ENCODE measurements around the gene SPSB1. TPM values are rescaled to one million over a fixed set of nuclear protein-coding genes. Genes with fewer than 3 reads are reported as not detected.

Gene SPSB1
- total and polyA plus RNA-seq, 2 experiments from 2014 or later, result 13.5 to 22.7 TPM

DNA sequence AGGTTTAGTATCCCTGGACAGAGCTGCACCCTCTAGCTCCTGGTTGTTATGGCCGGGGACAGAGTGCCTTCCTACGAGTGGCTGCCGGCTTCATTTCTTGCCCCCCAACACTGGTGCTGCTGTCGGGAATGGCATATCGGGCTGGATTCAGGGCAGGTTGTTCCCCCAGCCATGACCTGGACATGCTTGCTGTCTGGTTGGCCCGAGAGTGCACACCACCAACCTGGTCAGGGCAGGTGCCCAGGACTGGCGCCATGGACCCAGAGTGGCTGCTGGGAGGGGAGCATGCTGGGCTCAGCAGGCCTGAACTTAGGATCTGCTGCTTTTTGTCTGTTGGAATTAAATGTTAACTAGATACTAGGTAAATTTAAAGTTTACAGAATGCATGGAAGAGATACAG lies 36.4 kb upstream of the SPSB1 start:
- no peak for DNase-seq
- Histone ChIP-seq H3K4me1 (ENCODE audit: insufficient read depth) (no peaks in the 10 kb centered on the region), H3K4me3 (no peak overlapping the region), H3K36me3 (ENCODE audit: low read depth) (no peaks in the 10 kb centered on the region), H2AFZ (no peak overlapping the region), H3K9me2 (ENCODE audit: insufficient read depth) (no peaks in the 10 kb centered on the region), H3K9me3 (ENCODE audit: low read depth) (no peaks in the 10 kb centered on the region), H3K27me3 (replicated peaks; ENCODE audit: insufficient read depth) (no peaks in the 10 kb centered on the region), H3K4me2 (ENCODE audit: unreplicated experiment) (no peak overlapping the region), H3K9ac (no peak overlapping the region), H3K79me2 (ENCODE audit: insufficient read depth) (peaks cover 40% of the 10 kb centered on the region), H3K27ac (no peak overlapping the region), H4K20me1 (ENCODE audit: insufficient read depth) (peaks cover 6% of the 10 kb centered on the region; the same call in 1 of the 2 replicates), H3F3A (ENCODE audit: insufficient read depth) (peaks cover 15% of the 10 kb centered on the region; the same call in 1 of the 2 replicates)
- TF ChIP-seq EZH2phosphoT487 (IDR thresholded peaks at IDR 0.05; ENCODE audit: insufficient read depth, low read depth) (no peak), EZH2 (IDR thresholded peaks at IDR 0.05; ENCODE audit: insufficient read depth, poor library complexity, severe bottlenecking) (no peak)
- in situ Hi-C loops (cut with MboI), result no loop called here
- WGBS, 2 experiments (ENCODE audit: low coverage in 1 of 2, low lambda C conversion rate in 2 of 2, missing lambda C conversion rate in 2 of 2), result 94 to 95% methylated on average over 7 of the region's 7 CpGs

DNA sequence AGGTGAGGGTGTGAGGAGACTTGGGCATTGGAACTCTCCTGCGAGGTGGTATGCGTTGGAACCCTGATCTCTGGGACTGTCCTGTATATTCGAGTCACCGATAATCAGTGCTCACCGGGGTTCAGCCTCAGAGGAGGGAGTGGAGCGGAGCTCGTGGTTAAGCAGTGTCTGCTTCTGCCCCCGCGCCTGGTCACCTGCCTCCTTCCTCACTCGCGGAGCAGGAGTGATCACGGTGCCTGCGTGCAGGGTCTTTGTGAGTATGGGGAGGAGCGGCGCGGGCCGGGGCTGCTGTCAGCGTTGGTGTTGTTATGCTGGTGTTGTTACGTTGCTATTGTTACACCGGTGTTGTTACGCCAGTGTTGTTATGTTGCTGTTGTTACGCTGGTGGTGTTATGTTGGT lies 34.8 kb upstream of the SPSB1 start:
- peaks cover 15% of the 10 kb centered on the region; the same call in 1 of the 2 replicates for H3F3A ChIP-seq (ENCODE audit: insufficient read depth)
- H3K27ac ChIP-seq, result no peak overlapping the region
- H3K9ac ChIP-seq, result no peak overlapping the region
- H3K27me3 ChIP-seq (replicated peaks; ENCODE audit: insufficient read depth), result no peaks in the 10 kb centered on the region
- H2AFZ ChIP-seq, result no peak overlapping the region
- H3K4me3 ChIP-seq, result no peak overlapping the region
- H4K20me1 ChIP-seq (ENCODE audit: insufficient read depth), result peaks cover 6% of the 10 kb centered on the region; the same call in 1 of the 2 replicates
- no peaks in the 10 kb centered on the region for H3K9me3 ChIP-seq (ENCODE audit: low read depth)
- WGBS, 2 experiments (ENCODE audit: low coverage in 1 of 2, low lambda C conversion rate in 2 of 2, missing lambda C conversion rate in 2 of 2), result 96 to 97% methylated on average over 22 of the region's 22 CpGs
- DNase-seq, result no peak
- TF ChIP-seq EZH2phosphoT487 (IDR thresholded peaks at IDR 0.05; ENCODE audit: insufficient read depth, low read depth) (no peak), EZH2 (IDR thresholded peaks at IDR 0.05; ENCODE audit: insufficient read depth, poor library complexity, severe bottlenecking) (no peak)
- no peak overlapping the region for H3K4me2 ChIP-seq (ENCODE audit: unreplicated experiment)
- H3K36me3 ChIP-seq (ENCODE audit: low read depth), result no peaks in the 10 kb centered on the region
- H3K79me2 ChIP-seq (ENCODE audit: insufficient read depth), result peaks cover 40% of the 10 kb centered on the region
- H3K4me1 ChIP-seq (ENCODE audit: insufficient read depth), result no peaks in the 10 kb centered on the region
- in situ Hi-C loops (cut with MboI), result no loop called here
- H3K9me2 ChIP-seq (ENCODE audit: insufficient read depth), result no peaks in the 10 kb centered on the region

DNA sequence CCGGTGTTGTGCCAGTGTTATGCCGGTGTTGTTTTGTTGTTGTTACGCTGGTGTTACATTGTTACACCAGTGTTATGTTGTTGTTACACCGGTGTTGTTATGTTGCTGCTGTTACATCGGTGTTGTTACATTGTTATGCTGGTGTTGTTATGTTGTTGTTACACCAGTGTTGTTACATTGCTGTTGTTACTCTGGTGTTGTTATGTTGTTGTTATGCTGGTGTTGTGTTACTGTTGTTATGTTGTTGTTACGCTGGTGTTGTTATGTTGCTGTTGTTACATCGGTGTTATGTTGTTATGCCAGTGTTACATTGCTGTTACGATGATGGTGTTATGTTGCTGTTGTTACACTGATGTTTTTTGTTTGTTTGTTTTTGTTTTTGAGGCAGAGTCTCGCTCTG lies 34.1 kb upstream of the SPSB1 start:
- Histone ChIP-seq H3K9ac (no peak overlapping the region), H2AFZ (no peak overlapping the region), H3K4me3 (no peak overlapping the region), H3K36me3 (ENCODE audit: low read depth) (no peaks in the 10 kb centered on the region), H3K27me3 (replicated peaks; ENCODE audit: insufficient read depth) (no peaks in the 10 kb centered on the region), H3K4me1 (ENCODE audit: insufficient read depth) (no peaks in the 10 kb centered on the region), H4K20me1 (ENCODE audit: insufficient read depth) (peaks cover 6% of the 10 kb centered on the region; the same call in 1 of the 2 replicates), H3K79me2 (ENCODE audit: insufficient read depth) (peaks cover 40% of the 10 kb centered on the region), H3K9me3 (ENCODE audit: low read depth) (no peaks in the 10 kb centered on the region), H3K9me2 (ENCODE audit: insufficient read depth) (no peaks in the 10 kb centered on the region), H3K27ac (no peak overlapping the region), H3K4me2 (ENCODE audit: unreplicated experiment) (no peak overlapping the region), H3F3A (ENCODE audit: insufficient read depth) (peaks cover 15% of the 10 kb centered on the region; the same call in 1 of the 2 replicates)
- TF ChIP-seq EZH2 (IDR thresholded peaks at IDR 0.05; ENCODE audit: insufficient read depth, poor library complexity, severe bottlenecking) (no peak), EZH2phosphoT487 (IDR thresholded peaks at IDR 0.05; ENCODE audit: insufficient read depth, low read depth) (no peak)
- in situ Hi-C loops (cut with MboI), result no loop called here
- DNase-seq, result no peak
- WGBS, 2 experiments (ENCODE audit: low coverage in 1 of 2, low lambda C conversion rate in 2 of 2, missing lambda C conversion rate in 2 of 2), result 94 to 98% methylated on average over 9 of the region's 9 CpGs

DNA sequence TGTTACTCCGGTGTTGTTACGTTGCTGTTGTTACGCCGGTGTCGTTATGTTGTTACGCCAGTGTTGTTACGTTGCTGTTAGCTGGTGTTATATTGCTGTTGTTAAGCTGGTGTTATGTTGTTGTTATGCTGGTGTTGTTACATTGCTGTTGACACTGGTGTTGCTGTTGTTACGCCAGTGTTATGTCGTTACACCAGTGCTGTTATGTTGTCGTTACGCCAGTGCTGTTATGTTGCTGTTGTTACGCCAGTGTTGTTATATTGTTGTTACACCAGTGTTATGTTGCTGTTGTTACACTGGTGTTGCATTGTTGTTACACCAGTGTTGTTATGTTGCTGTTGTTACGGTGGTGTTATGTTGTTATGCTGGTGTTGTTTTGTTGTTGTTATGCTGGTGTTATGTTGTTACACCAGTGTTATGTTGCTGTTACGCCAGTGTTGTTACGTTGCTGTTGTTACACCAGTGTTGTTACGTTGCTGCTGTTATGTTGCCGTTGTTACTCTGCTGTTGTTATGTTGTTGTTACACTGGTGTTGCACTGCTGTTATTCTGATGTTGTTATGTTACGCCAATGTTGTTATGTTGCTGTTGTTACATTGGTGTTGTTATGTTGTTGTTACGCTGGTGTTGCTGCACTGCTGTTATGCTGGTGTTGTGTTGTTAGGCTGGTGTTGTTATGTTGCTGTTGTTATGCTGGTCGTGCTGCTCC lies 32.5 kb upstream of the SPSB1 start:
- Histone ChIP-seq H3K27me3 (replicated peaks; ENCODE audit: insufficient read depth) (no peaks in the 10 kb centered on the region), H3K9me2 (ENCODE audit: insufficient read depth) (no peaks in the 10 kb centered on the region), H3K79me2 (ENCODE audit: insufficient read depth) (peaks cover 40% of the 10 kb centered on the region), H3K4me2 (ENCODE audit: unreplicated experiment) (no peak overlapping the region), H3K36me3 (ENCODE audit: low read depth) (no peaks in the 10 kb centered on the region), H4K20me1 (ENCODE audit: insufficient read depth) (peaks cover 6% of the 10 kb centered on the region; the same call in 1 of the 2 replicates), H3K27ac (no peak overlapping the region), H2AFZ (no peak overlapping the region), H3K9me3 (ENCODE audit: low read depth) (no peaks in the 10 kb centered on the region), H3K4me1 (ENCODE audit: insufficient read depth) (no peaks in the 10 kb centered on the region), H3K4me3 (no peak overlapping the region), H3K9ac (no peak overlapping the region), H3F3A (ENCODE audit: insufficient read depth) (peaks cover 15% of the 10 kb centered on the region; the same call in 1 of the 2 replicates)
- no peak for DNase-seq
- no peak for TF ChIP-seq EZH2phosphoT487 (IDR thresholded peaks at IDR 0.05; ENCODE audit: insufficient read depth, low read depth)
- no peak for TF ChIP-seq EZH2 (IDR thresholded peaks at IDR 0.05; ENCODE audit: insufficient read depth, poor library complexity, severe bottlenecking)
- WGBS, 2 experiments (ENCODE audit: low coverage in 1 of 2, low lambda C conversion rate in 2 of 2, missing lambda C conversion rate in 2 of 2), result 88 to 91% methylated on average over 20 of the region's 20 CpGs
- in situ Hi-C loops (cut with MboI), result loop anchor here (10.0 kb wide), 2 partner anchors 195 to 235 kb away; no protein-coding TSS in a partner anchor
